LNCaP clone FGC (cell line): ENCODE data around the gene CYP4F11.

Experiments used
- DNase-seq: peaks from one replicate; pipeline ENCODE4 v3.0.0-alpha.2; 2011; ENCODE audit warnings: low read depth
- H3K4me3 ChIP-seq: 2 replicates; pipeline ENCODE4 v1.5.1; 2011; ENCODE audit warnings: mild to moderate bottlenecking, low read depth, low read length, control low read depth
- TF ChIP-seq, protein P1 (sequence below): IDR thresholded peaks from 2 replicates; pipeline ENCODE4 v1.5.1; 2012; ENCODE audit warnings: mild to moderate bottlenecking; ENCODE audit not compliant: control insufficient read depth, insufficient read depth; ENCODE audit errors: extremely low read depth

CYP4F11 gene

DNA sequence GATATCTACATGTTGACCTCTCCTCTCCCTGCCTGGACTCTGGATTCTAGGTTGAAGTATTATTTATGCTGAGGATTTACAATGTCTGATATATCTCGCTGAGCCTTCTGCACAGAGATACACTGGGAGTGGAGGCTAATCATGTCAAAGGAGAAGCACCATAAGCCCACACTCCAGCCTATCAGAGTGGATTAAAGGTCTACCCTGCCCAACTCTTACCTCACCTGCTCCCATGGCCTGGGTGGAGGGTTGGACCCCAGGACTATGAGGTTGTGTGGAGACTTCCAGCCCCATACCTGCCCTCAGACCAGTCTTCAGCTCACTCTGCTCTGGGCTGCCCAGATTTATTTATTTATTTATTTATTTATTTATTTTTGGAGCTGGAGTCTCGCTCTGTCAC, 29.9 kb upstream of the CYP4F11 start:
- no peak overlapping the region for H3K4me3 ChIP-seq
- no peak for DNase-seq
- TF ChIP-seq, protein P1, sequence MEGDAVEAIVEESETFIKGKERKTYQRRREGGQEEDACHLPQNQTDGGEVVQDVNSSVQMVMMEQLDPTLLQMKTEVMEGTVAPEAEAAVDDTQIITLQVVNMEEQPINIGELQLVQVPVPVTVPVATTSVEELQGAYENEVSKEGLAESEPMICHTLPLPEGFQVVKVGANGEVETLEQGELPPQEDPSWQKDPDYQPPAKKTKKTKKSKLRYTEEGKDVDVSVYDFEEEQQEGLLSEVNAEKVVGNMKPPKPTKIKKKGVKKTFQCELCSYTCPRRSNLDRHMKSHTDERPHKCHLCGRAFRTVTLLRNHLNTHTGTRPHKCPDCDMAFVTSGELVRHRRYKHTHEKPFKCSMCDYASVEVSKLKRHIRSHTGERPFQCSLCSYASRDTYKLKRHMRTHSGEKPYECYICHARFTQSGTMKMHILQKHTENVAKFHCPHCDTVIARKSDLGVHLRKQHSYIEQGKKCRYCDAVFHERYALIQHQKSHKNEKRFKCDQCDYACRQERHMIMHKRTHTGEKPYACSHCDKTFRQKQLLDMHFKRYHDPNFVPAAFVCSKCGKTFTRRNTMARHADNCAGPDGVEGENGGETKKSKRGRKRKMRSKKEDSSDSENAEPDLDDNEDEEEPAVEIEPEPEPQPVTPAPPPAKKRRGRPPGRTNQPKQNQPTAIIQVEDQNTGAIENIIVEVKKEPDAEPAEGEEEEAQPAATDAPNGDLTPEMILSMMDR: no peak

DNA sequence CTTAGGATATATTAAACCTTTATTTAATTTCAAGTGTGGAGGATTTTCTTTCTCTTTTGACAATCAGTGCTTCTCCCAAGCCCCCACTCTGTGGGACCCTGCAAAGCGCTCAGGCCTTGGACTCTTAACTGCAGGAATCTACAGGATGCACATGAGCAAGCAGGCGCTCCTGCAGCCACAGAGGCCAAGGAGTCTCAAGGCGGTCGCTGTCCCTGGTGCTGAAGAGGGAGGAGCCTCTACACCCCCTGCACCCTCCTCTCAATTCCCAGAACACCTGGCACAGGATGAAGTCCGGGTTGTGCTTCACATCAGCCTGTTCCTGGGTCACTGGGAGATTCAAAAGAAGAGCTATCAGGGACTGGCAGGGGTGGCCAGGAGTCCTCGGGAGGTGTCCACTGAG, 28.0 kb upstream of the CYP4F11 start:
- no peak for DNase-seq
- H3K4me3 ChIP-seq: no peak overlapping the region
- TF ChIP-seq, protein P1: no peak

DNA sequence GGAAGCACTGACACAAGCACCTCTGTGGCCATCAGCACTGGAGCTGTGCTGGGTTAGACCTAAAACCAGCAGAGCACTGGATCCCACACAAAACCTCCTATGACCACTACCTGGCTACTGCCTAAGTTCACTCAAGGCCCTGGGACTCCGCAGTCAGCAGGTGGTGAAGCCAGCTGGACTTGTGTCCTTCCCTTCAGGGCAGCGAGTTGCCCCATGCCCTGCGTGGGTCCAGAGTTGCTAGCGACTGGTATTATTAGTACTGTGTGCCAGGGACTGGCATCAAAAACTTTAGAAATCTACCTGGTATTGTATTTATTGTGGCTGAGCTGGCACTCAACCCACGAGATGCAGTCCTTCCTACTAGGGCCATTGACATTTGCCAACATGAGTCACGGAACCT, 20.5 kb upstream of the CYP4F11 start:
- no peak for DNase-seq
- H3K4me3 ChIP-seq: no peak overlapping the region
- TF ChIP-seq, protein P1: no peak

DNA sequence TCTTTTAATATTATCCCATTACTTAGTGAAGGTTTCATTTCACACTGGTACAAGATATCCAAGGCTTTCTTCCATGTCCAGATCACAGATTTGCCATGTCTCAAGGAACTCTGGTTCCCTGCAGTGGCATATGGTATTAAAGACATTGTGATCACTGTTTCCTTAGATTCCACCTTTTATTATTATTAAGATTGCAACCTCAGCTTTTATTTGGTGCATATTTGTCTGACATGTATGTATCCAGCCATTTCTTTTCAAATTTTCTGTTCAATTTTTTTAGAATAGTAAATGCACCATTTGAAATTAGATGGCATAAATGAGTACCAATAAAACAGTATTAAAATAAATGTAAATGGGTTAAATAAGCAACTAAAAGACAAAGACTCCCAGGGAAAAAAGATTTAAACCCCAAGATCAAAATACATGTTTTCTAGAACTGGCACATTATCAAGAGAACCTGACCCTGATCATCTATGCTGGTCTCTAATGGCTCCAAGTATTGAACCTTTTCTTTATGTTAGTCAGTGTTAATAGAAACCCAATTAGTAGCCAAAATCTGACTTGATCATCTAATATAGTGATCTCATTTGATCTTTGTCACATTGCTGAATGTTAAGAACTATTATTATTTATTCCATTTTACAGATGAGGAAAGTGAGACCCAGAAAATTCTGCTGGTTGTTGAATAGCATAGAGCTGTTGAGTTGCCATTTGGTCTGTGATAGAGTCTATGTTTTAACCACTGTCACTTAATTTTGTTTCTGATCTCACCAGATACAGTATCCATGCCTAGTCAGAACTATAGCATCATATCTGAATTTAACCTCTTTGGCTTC, 14.1 kb upstream of the CYP4F11 start, which contains the start of gene OR10H4:
Gene OR10H4, plus strand, starts transcription at position 786 of the 836 bp plus-strand sequence. Its CDS starts 0 bp downstream, at position 786.
- DNase-seq: no peak
- H3K4me3 ChIP-seq: no peak within 1 kb of the TSS
- TF ChIP-seq, protein P1: no peak

DNA sequence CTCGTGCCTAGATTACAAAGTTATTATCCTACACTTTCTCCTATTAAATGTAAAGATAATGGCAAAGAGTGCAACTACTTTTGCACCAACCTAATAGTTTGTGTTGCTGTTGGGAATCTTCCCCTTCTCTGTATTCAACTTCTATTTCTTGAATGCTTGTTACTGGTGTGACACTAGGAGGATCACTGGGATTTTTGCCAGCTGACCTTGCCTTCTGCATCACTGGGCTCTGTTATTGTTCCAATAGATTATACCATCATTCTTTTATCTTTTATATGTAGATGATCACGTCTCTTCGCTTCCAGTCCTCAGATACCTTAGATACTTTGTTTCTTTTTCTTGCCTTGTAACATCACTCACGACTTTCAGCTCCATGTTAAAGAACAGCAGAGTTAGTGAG, 11.0 kb upstream of the CYP4F11 start:
- TF ChIP-seq, protein P1: no peak
- H3K4me3 ChIP-seq: no peak overlapping the region
- DNase-seq: no peak

DNA sequence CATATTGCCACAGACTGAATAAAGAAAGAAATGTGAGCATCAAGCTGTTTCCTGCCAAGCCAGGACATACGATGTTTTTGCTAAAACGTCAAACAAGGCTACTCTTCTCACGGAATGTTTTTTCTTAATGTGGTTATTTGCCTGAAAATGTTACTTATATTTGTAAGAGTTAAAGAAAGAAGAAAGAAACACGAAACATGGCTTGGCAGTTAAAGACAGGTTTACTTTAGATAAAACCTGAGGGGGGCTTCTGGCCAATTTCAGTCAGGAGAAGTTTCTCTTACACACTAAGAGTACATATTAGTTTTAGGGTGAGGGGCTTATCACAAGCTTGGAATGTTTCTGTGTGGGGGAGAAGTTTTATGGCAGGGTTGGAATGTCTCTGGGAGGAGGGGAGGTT, 10.1 kb upstream of the CYP4F11 start:
- H3K4me3 ChIP-seq: no peak overlapping the region
- TF ChIP-seq, protein P1: no peak
- no peak for DNase-seq

DNA sequence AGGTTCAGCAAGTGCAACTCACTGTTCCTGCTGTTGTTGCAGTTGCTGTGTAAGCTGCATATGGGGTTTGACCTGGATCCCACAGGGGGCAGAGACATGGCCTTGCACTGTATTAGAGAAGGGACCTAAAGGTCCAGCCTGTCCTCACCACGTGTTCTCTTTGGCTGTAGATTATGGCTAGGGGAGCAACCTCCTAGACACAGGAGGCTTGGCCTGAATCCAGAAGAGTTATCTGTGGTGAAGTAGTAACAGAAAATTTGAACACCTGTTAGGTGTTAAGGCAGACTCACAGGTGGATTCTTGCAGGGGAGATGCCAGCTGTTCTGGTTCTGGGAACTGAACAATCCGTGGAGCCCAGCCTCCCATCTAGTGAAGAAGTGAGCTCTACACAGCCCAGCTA, 3.4 kb upstream of the CYP4F11 start:
- TF ChIP-seq, protein P1: no peak
- H3K4me3 ChIP-seq: no peak overlapping the region

More for the DNA sequence above, 3.4 kb upstream of the CYP4F11 start:
- no peak for DNase-seq
